Adipocyte (in vitro differentiated cells): ENCODE measurements around the gene RFT1.
A peak's percentile ranks its signal among the peaks of the same experiment; 100 is the strongest.
"Not testable (repeated sequence)": the region's sequence is repeated elsewhere in the genome, so short reads cannot be mapped to it uniquely, and the experiment has no call there.

ENCODE experiments used
- DNase-seq: peaks from one replicate; pipeline ENCODE4 v3.0.0-alpha.2; 2015; ENCODE audit warnings: low read depth
- H3K27me3 ChIP-seq: replicated peaks from 2 replicates; pipeline ENCODE4 v1.7.0; 2013; ENCODE audit warnings: mild to moderate bottlenecking, low read length, moderate library complexity; ENCODE audit not compliant: control insufficient read depth, insufficient read depth
- H3K36me3 ChIP-seq: 2 replicates; pipeline ENCODE4 v1.7.0; 2013; ENCODE audit warnings: low read length, mild to moderate bottlenecking, moderate library complexity; ENCODE audit not compliant: control insufficient read depth, insufficient read depth, severe bottlenecking
- H3K4me1 ChIP-seq: 2 replicates; pipeline ENCODE4 v1.7.0; 2013; ENCODE audit warnings: mild to moderate bottlenecking, low read length, moderate library complexity; ENCODE audit not compliant: control insufficient read depth, insufficient read depth
- H3K4me3 ChIP-seq: 2 replicates; pipeline ENCODE4 v1.7.0; 2013; ENCODE audit warnings: mild to moderate bottlenecking, low read length, moderate library complexity
- H3K9ac ChIP-seq: 2 replicates; pipeline ENCODE4 v1.7.0; 2013; ENCODE audit warnings: mild to moderate bottlenecking, low read length, moderate library complexity
- H3K9me3 ChIP-seq: 2 replicates; pipeline ENCODE4 v1.7.0; 2013; ENCODE audit warnings: mild to moderate bottlenecking, low read length, moderate library complexity; ENCODE audit not compliant: control insufficient read depth

Gene RFT1

DNA sequence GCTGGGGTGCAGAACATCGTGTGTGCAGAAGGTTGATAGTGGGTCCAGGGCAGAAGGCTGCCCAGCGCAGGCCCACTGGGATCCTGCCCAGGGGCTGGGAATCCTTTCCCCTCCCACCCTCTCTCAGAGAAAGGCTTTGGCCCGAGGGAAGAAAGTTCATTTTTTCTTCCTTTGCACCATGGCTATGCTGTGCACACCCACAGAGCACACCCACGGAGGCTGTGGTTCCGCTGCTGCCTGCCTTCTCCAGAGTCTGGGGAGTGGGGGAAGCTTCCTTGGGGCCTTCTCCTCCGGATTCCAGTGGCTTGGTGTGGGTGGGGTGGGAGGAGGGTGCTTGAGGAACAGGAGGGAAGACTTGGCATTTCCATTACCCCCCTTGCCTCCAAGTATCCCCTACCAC, 23.7 kb upstream of the RFT1 start:
- peak; percentile 14 for DNase-seq
- Histone ChIP-seq H3K9ac (no peak overlapping the region), H3K27me3 (peaks cover 16% of the 10 kb centered on the region), H3K9me3 (no peaks in the 10 kb centered on the region), H3K4me1 (peaks cover 40% of the 10 kb centered on the region), H3K36me3 (no peaks in the 10 kb centered on the region), H3K4me3 (no peak overlapping the region)

DNA sequence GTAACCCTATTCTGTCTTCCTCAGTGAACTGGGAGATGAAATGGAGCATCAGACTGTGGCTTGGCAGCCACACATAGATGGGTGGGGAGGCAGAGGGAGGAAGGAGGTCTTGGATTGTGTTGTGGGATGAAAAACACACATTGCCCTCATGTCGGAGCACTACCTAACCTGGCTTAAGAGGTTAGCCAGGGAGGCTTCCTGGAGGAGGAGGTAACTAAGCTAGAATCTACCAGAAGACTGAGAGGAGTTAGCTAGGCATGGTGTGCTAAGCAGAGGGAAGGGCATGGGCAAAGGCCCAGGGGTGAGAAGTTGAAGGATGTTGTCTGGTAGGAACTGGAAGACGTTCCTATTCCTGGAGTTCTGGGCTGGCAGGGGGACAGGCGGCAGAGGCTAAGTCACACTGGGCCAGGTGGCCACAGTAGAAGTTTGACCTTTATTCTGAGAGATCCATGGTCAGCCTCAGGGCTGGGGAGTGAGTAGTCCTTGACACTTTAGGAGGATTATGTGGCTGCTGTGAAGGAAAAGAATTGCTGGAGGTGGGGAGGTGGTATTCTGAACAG, 23.1 kb upstream of the RFT1 start:
- DNase-seq = no peak
- Histone ChIP-seq H3K4me1 (peaks cover 37% of the 10 kb centered on the region), H3K4me3 (no peak overlapping the region), H3K36me3 (no peaks in the 10 kb centered on the region), H3K27me3 (peaks cover 14% of the 10 kb centered on the region), H3K9ac (no peak overlapping the region), H3K9me3 (no peaks in the 10 kb centered on the region)

DNA sequence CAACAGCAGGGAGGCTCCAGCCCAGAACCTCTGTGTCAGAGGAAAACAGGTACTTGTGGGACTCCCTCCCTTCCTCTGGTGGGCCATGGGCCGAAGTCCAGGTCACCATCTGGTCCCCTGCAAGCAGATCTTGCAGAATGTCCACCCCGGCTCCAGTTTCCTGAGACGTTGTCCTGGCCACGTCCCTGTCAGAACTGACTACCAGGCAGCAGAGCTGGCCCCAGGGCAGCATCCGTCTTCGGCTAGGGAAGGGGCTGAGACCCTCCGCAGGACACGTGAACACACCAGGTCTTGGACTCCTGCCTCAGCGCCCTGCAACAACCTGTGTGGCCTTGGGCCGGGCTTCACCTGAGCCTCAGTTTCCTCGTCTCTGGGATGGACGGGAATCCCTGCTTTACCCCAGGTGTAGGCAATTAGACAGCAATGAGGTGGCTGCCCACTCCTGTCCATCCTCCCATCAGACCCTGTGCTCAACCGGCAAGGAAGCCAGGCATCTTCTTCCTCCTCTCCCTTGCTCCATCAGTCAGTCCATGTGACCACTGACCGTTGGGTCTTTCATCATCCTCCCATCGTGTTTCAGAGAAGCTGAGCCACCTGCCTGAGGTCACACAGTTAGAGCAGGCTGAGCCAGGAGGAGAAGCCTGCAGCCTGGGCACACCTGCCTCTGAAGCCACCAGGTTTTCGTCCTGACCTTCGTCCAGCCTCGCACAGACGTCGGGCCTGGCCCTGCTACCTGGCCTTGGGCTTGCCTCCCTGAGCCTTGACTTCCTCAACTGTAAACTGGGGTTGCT, 21.8 kb upstream of the RFT1 start:
- H3K9me3 ChIP-seq = no peaks in the 10 kb centered on the region
- no peak overlapping the region for H3K4me3 ChIP-seq
- peaks cover 37% of the 10 kb centered on the region for H3K4me1 ChIP-seq
- no peaks in the 10 kb centered on the region for H3K36me3 ChIP-seq
- no peak for DNase-seq
- no peak overlapping the region for H3K9ac ChIP-seq
- H3K27me3 ChIP-seq = peaks cover 2% of the 10 kb centered on the region

DNA sequence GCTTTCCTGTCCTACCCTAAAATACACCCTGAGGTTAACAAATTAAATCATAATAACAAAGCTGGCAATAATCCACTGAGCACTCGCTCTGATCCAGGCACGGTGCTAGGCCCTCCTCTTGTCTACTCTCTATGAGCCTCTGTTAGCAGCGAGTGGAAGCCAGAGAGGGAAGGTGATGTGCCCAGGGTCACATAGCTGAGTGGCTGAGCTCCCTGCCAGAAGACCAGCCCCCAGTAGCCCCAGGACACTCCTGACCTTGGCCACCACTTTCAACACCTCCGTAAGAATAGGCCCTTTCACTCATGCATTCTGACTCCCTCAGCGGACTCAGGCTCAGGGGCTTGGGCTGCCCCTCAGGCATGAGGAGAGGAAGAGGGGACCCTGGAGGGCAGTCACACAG, 21.2 kb upstream of the RFT1 start:
- H3K9ac ChIP-seq = no peak overlapping the region

DNA sequence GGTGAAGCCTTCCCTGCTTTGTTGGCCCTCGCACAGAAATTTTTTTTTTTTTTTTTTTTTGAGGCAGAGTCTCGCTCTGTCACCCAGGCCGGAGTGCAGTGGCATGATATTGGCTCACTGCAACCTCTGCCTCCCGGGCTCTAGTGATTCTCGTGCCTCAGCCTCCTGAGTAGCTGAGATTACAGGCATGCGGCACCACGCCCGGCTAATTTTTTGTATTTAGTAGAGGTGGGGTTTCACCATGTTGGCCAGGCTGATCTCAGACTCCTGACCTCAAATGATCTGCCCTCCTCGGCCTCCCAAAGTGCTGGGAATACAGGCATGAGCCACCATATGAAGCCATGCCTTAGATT, 20.8 kb upstream of the RFT1 start:
- H3K4me1 ChIP-seq = peaks cover 34% of the 10 kb centered on the region
- not testable (repeated sequence) for H3K4me3 ChIP-seq, H3K9ac ChIP-seq, DNase-seq, H3K9me3 ChIP-seq, H3K27me3 ChIP-seq, H3K36me3 ChIP-seq

More for the DNA sequence above, 21.2 kb upstream of the RFT1 start:
- Histone ChIP-seq H3K27me3 (no peaks in the 10 kb centered on the region), H3K36me3 (no peaks in the 10 kb centered on the region), H3K4me3 (no peak overlapping the region), H3K9me3 (no peaks in the 10 kb centered on the region), H3K4me1 (peaks cover 37% of the 10 kb centered on the region)
- DNase-seq = no peak

DNA sequence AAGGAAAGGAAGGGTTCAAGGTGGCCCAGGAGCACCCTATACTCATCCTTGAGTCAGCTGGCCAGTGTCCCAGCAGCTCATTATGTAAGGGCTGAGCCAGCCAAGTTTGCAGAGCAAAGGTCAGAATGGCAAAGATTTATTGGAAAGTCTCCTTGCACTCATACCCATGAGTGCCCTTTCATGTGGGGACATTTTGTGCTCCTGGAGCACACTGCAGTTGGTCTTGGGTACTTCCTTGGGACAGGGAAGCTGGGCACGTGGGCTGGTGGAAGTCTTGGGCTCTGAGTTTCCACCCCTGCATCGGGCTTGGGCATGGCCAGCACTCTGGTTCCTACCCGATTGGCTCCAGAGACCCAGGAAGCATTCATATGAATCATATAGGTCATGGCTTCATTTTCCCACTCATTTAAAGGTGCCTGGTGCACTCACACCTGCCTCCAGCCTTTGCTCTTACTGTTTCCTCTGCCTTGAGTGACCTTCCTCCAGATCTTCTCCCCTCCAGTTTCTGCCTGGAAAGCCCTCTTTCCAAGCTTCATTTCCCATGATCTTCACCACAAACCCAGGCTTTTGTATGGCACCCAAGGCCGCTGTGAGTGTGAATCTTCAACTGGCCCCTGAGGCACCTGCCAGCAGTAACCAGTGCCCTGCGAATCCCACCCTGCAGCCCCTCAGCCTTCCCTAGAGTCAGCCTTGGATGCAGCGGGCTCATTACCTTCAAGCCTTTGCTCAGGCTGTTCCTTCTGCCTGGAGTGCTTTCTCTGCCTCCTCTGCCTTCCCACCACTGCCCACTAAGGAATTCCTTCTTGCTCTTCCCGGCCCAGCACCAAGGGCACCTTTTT, 20.2 kb upstream of the RFT1 start:
- Histone ChIP-seq H3K9ac (no peak overlapping the region), H3K27me3 (no peaks in the 10 kb centered on the region), H3K4me3 (no peak overlapping the region), H3K9me3 (no peaks in the 10 kb centered on the region), H3K36me3 (no peaks in the 10 kb centered on the region), H3K4me1 (peaks cover 28% of the 10 kb centered on the region)
- no peak for DNase-seq

DNA sequence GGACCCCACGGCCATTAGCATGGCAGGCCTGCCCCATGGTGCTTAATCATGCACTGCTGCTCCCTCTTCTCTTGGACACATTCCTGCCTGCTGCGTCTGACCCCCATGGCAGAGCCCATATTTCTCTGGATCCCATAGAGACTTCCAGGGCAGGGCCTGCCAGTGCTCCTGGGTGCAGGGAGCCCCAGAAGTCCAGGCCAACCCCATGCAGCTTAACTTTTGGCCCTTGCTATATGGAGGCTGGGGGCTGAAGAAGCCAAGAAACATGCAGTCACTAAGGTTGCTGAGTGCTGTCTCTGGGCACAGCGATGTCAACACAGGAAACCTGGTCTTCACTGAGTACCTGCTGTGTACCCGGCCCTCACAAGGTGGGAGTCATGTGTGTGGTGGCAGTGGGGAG, 19.5 kb upstream of the RFT1 start:
- Histone ChIP-seq H3K27me3 (no peaks in the 10 kb centered on the region), H3K9me3 (no peaks in the 10 kb centered on the region), H3K4me3 (no peak overlapping the region), H3K4me1 (peaks cover 21% of the 10 kb centered on the region), H3K36me3 (no peaks in the 10 kb centered on the region), H3K9ac (no peak overlapping the region)
- no peak for DNase-seq

DNA sequence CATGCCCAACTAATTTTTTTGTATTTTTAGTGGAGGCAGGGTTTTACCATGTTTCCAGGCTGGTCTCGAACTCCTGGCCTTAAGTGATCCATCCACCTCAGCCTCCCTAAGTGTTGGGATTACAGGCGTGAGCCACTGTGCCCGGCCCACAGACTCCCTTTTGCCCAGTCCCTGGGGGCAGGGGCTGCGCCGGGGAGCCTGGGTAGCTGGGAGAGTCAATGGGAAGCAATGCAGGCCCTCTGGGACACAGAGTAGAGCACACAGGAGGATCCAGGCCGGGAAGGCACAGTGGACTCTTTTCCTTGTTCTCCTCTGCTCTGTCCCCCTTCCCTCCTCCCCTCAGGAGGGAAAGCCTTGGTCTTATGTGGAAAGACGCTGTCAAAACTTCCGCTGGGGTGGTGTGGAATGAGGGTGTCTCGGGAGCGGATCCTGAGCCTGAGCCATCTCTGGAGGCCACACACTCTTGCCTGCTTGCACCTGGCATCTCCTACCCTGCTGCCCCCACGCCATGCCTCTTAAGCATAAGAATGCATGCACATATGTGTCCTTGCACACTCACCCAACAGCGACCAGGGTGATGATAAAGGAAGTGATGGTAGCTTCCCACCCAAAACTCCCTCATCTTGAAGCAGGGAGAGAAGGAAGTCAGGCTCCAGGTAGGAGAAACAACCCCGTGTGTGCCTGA, 18.9 kb upstream of the RFT1 start:
- Histone ChIP-seq H3K9me3 (no peaks in the 10 kb centered on the region), H3K4me3 (no peak overlapping the region), H3K9ac (no peak overlapping the region), H3K27me3 (no peaks in the 10 kb centered on the region), H3K4me1 (peaks cover 19% of the 10 kb centered on the region), H3K36me3 (no peaks in the 10 kb centered on the region)
- no peak for DNase-seq

DNA sequence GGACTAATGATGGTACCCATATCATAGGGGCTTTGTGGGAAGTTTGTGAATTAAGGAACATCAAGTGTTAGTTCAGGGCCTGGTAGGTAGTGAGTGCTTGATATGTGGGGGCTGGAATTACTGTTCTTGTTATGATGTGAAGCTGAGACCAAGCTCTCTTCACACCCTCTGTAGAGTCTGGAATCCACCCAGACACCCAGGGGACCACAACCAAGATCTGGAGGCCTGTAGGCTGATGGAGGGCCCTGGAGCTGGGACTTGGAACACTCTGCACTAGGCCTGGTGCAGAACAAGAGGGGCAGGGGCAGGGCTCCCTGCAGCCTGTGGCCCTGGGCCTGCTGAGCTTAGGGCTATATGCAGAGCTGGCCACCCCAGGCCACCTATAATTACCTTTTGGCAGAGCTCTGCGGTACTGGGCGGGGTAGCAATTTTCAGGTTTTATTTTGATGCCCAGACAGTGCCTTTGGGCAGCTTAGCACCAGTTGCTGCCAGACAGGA, 17.7 kb upstream of the RFT1 start:
- no peaks in the 10 kb centered on the region for H3K36me3 ChIP-seq
- H3K4me3 ChIP-seq = no peak overlapping the region
- no peaks in the 10 kb centered on the region for H3K9me3 ChIP-seq
- no peak for DNase-seq
- peaks cover 19% of the 10 kb centered on the region for H3K4me1 ChIP-seq
- H3K9ac ChIP-seq = no peak overlapping the region
- H3K27me3 ChIP-seq = no peaks in the 10 kb centered on the region

DNA sequence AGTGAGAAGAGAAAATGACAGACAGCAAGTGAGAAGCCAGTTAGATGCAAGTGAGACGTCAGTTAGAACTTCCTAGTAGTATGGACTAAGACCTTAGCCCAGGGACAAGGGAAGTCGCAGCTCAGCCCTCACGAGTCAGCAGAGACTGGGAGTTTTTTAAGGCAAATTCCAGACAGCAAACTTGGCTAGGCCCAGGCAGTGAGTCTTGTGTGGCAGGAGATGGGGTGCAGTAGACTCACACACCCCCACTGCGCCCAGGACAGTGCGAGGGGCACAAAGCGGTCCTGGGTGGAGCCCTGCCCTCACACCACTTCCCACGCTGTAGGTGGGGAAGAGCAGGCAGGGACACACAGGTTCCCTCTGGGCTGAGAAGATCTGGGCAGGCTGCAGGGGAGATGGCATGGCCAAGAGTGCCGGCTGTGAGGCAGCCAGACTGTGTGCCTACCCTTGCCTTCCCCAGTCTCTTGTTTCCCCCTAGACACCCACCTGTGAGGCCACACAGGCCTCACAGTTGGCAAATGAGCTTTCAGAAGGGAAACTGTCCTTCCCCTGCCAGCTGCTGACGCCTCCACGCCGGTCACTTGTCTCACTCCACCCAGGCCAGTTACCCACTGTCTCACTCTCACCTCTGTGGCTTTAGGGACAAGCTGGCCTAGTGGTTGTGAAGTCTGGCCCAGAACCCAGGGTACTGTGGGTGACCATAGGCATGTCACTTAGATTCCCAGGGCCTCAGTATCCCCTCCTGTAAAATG, 17.1 kb upstream of the RFT1 start:
- no peaks in the 10 kb centered on the region for H3K36me3 ChIP-seq
- H3K9me3 ChIP-seq = no peaks in the 10 kb centered on the region
- H3K4me1 ChIP-seq = peaks cover 19% of the 10 kb centered on the region
- DNase-seq = no peak
- no peak overlapping the region for H3K4me3 ChIP-seq
- H3K27me3 ChIP-seq = no peaks in the 10 kb centered on the region
- no peak overlapping the region for H3K9ac ChIP-seq
